BLaER1 treated with 17β-estradiol and CSF1 and Interleukin-3, amounts not matched to agents 10 nM and 100 nM (cell line): Measurements from ENCODE around the gene KCNQ2.

Source experiments
- H3K27ac ChIP-seq, 11 experiments: shearing (Covaris generic); formaldehyde crosslinking; 2 replicates each; pipeline ENCODE4 v1.8.1; 2022
- H3K27me3 ChIP-seq, 11 experiments: shearing (Covaris generic); formaldehyde crosslinking; 2 replicates each; pipeline ENCODE4 v1.8.1; 2022
- H3K36me3 ChIP-seq, 11 experiments: shearing (Covaris generic); formaldehyde crosslinking; 2 replicates each; pipeline ENCODE4 v1.8.1; 2022
- H3K4me1 ChIP-seq, 10 experiments: shearing (Covaris generic); formaldehyde crosslinking; 2 replicates each; pipeline ENCODE4 v1.8.1; 2022
- H3K4me2 ChIP-seq, 11 experiments: shearing (Covaris generic); formaldehyde crosslinking; 2 replicates each; pipeline ENCODE4 v1.8.1; 2022
- H3K4me3 ChIP-seq, 10 experiments: shearing (Covaris generic); formaldehyde crosslinking; 2 replicates each; pipeline ENCODE4 v1.8.1; 2022
- H3K9ac ChIP-seq, 11 experiments: shearing (Covaris generic); formaldehyde crosslinking; 2 replicates each; pipeline ENCODE4 v1.8.1; 2022
- H3K9me3 ChIP-seq, 11 experiments: shearing (Covaris generic); formaldehyde crosslinking; replicated peaks in 1 of 11; 2 replicates each; pipeline ENCODE4 v1.8.1; 2022
- H4K20me1 ChIP-seq, 11 experiments: shearing (Covaris generic); formaldehyde crosslinking; 2 replicates each; pipeline ENCODE4 v1.8.1; 2022
- Cebpa-rat ChIP-seq, 11 experiments: shearing (Covaris generic); IDR thresholded peaks; 2 replicates each; pipeline ENCODE4 v1.8.1; 2022

Gene KCNQ2

DNA sequence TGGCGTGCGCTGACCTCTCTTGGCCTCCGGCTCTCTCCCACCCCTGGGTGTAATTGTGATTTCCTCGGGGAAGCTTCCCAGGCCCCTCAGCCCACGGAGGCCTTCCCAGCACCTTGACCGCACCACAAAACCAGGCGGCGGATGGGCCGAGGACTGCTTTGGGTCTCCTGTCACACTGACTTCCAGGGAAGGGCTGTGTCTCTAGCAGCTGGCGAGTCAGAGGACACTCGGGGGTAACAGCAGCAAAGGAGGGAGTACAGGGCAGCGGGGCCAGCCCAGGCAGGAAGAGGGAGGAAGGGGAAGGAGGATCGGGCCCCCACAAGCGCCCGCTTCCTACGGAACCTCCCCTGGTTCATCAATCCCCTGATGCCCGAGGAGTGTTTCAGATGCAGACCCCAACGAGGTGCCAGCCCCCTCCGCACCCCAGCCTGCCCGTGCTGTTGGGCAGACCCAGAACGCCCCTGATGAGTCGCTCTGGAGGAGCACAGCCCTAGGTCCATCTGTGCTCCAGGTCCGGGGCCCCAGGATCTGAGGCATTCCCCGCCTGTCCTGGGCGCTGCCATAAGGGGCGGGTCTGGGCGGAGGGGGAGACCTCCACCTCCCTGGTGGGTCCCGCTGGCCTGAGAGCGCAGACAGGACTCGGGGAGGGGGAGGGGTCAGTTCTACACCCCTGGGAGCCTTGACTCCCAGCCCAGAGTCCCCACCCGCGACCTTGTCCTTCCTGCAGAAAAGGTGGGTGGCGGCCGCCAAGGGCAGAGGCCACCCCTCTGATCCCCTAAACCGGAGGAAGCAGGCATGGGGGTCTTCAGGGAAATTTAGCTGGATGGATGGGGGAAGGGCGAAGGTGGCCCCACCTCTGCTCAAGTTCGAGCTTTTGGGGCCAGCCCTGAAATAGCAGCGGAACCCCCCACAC, 112.3 kb downstream of the KCNQ2 start:
- TF ChIP-seq Cebpa-rat (IDR thresholded peaks at IDR 0.05) = no peak
- no peak overlapping the region for H3K9ac ChIP-seq
- no peak overlapping the region for H3K4me2 ChIP-seq
- H3K36me3 ChIP-seq = no peaks in the 10 kb centered on the region
- no peak overlapping the region for H3K4me3 ChIP-seq
- H3K9me3 ChIP-seq = no peaks in the 10 kb centered on the region
- H3K4me1 ChIP-seq = peaks cover 0 to 12% (median 10%) of the 10 kb centered on the region in 10 experiments; a peak in 9 of 20 replicates
- H4K20me1 ChIP-seq = peaks cover 0 to 70% (median 7%) of the 10 kb centered on the region in 11 experiments; a peak in 10 of 22 replicates
- H3K27me3 ChIP-seq = peaks cover 45 to 74% (median 57%) of the 10 kb centered on the region in 11 experiments
- no peak overlapping the region for H3K27ac ChIP-seq

DNA sequence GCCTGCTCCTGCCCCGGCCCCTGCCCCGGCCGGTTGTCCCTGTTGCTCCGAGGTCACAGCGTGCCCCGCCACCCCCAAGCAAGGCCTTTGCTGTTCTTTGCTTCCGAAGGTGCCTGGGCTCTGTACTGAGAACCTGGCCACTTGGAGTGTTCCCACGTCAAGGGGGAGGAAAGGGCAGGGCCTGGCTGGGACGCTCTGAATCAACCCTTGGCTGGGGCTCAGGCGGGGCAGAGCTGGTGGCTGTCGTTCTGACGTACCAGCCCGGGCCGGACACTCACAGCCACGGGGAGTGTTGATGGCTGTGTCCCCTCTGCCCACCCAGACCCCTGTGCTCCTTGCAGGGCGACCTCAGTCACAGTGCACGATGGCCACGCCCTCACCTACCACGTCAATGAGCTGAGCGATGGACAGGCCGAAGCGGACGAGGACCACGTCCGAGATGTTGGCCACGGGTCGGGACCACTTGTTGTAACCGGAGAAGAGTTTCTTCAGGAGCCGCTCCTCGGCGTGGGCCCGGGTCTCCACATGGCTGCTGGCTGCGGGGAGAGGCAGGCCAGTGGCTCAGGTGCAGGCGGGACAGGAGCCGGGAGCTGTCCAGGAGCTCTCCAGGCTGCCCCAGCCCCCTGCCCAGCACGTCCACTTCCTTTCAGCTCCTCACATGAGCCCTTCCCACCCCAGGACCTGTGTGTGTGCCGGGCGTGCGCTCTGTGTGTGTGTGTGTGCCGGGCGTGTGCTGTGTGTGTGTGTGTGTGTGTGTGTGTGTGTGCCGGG, 113.1 kb downstream of the KCNQ2 start:
- peaks cover 0 to 71% (median 7%) of the 10 kb centered on the region in 11 experiments; a peak in 10 of 22 replicates for H4K20me1 ChIP-seq
- H3K4me1 ChIP-seq = peaks cover 0 to 7% (median 5%) of the 10 kb centered on the region in 10 experiments; a peak in 6 of 20 replicates
- no peak overlapping the region for H3K4me2 ChIP-seq
- H3K9me3 ChIP-seq = no peaks in the 10 kb centered on the region
- H3K27ac ChIP-seq = no peak overlapping the region
- TF ChIP-seq Cebpa-rat (IDR thresholded peaks at IDR 0.05) = no peak
- no peak overlapping the region for H3K9ac ChIP-seq
- H3K27me3 ChIP-seq = peaks cover 45 to 72% (median 57%) of the 10 kb centered on the region in 11 experiments
- no peaks in the 10 kb centered on the region for H3K36me3 ChIP-seq
- no peak overlapping the region for H3K4me3 ChIP-seq

DNA sequence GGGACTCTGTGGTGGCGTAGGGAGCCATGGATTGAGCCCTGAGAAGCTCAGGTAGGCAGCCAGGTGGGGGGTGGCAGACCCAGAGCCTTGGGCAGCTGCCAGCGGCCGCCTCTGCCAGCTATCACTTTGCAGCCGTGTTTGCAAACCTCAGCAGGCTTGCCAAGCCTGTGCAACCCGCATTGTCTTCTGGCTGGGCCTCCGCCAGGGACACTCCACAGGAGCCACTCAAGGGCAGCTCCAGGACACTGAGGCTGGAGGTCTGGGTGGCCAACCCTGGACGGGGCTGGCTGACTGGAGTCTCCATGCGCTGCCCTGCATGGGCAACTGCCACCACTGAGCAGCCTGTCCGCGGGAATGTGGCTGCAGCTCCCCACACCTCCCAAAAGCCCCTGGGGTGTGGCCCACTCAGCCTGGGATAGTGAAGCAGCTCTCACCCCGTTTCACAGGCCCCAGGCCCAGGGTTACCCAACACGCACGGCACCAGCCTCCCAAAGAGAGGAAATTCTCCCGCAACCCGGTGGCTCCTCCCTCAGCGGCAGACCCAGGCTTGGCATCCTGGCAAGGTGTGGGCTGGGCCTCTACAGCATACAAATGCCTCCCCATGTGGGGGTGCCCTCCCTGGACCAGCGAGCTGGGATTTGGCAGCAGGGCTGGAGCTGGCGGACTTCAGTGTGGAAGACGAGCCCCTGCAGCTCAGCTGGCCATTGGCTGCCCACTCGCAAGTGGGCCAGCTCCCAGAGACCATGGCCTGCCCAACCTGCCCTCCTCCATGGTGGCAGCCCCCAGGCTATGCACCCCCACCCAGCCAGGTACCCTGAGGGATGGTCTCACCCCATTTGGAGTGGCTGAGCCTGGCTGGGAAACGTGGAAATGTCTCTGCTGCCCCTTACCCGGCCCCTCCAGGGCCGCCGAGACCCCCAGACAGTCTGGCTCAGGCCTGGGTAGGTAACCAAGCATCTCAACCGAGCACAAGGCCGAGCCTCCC, 114.2 kb downstream of the KCNQ2 start:
- Histone ChIP-seq H3K36me3 (no peaks in the 10 kb centered on the region), H3K27me3 (peaks cover 44 to 61% (median 53%) of the 10 kb centered on the region in 11 experiments), H3K27ac (no peak overlapping the region), H3K9me3 (no peaks in the 10 kb centered on the region), H3K9ac (no peak overlapping the region), H3K4me1 (peaks cover 0 to 7% (median 5%) of the 10 kb centered on the region in 10 experiments; a peak in 10 of 20 replicates), H3K4me2 (no peak overlapping the region), H3K4me3 (no peak overlapping the region), H4K20me1 (peaks cover 0 to 61% (median 7%) of the 10 kb centered on the region in 11 experiments; a peak in 10 of 22 replicates)
- no peak for TF ChIP-seq Cebpa-rat (IDR thresholded peaks at IDR 0.05)

DNA sequence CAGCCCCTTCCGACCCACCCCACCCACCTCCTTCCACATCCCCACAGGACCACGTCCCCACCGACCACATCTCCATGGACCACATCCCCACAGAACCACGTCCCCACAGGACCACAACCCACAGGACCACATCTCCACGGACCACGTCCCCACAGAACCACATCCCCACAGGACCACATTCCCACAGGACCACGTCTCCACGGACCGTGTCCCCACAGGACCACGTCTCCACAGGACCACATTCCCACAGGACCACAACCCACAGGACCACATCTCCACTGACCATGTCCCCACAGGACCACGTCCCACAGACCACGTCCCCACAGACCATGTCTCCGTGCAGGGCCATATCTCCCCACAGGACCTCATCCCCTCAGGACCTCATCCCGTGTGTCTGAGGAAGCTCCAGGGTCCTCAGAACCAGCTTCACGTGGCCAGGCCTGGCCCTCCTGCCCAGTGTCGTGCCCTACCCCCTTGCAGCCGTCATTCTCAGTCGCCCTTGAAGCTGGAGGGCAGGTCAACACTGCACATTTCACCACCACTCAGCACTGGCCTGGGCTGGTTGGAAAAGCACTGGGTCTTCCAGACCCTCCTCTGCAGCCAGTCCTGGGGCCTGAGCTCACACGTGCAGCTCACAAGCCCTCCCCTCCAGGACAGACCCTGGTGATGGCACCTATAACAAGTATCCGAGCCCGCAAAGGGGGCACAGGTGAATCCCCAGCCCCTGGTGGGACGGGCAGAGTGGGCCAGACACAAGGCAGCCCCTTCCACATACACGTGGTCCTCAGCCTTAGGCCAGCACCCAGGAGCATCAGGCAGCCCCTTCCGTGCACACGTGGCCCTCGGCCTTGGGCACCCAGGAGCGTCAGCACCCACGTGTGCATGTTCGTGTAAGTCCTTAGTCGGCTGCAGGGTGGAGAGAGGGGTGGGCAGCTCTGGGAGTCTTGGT, 115.2 kb downstream of the KCNQ2 start:
- no peak for TF ChIP-seq Cebpa-rat (IDR thresholded peaks at IDR 0.05)

DNA sequence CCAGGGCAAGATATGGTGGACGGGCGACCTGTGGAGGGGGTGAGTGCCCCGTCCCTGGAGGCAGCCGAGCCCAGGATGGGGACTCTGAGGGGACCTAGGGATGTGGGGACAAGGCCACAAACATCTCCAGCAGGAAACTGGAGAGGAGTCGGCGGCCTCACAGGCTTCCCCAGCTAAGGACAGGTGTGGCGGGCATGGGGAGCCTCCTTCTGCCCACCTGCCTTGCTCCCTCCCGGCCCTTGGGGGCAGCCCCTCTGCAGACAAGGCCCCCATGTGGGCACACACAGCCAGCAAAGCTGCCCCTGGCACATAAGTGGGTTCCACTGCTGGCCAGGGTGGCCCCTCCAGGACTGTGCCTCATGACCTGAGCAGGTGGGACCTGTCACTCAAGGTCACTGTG, 115.9 kb downstream of the KCNQ2 start:
- Histone ChIP-seq H3K27ac (no peak overlapping the region), H3K4me3 (no peak overlapping the region), H3K9ac (no peak overlapping the region), H3K9me3 (peaks cover 0 to 4% (median 0%) of the 10 kb centered on the region in 11 experiments; a peak in 6 of 22 replicates), H3K36me3 (no peaks in the 10 kb centered on the region), H3K4me1 (peaks cover 0 to 19% (median 16%) of the 10 kb centered on the region in 10 experiments; a peak in 15 of 20 replicates), H4K20me1 (peaks cover 0 to 49% (median 1%) of the 10 kb centered on the region in 11 experiments; a peak in 9 of 22 replicates), H3K4me2 (no peak overlapping the region), H3K27me3 (peaks cover 27 to 44% (median 35%) of the 10 kb centered on the region in 11 experiments)
- no peak for TF ChIP-seq Cebpa-rat (IDR thresholded peaks at IDR 0.05)

More for the DNA sequence above, 115.2 kb downstream of the KCNQ2 start:
- H3K9me3 ChIP-seq = no peaks in the 10 kb centered on the region
- peaks cover 0 to 56% (median 7%) of the 10 kb centered on the region in 11 experiments; a peak in 9 of 22 replicates for H4K20me1 ChIP-seq
- H3K9ac ChIP-seq = no peak overlapping the region
- no peak overlapping the region for H3K27ac ChIP-seq
- peaks cover 0 to 17% (median 15%) of the 10 kb centered on the region in 10 experiments; a peak in 15 of 20 replicates for H3K4me1 ChIP-seq
- peaks cover 34 to 51% (median 42%) of the 10 kb centered on the region in 11 experiments for H3K27me3 ChIP-seq
- no peak overlapping the region for H3K4me3 ChIP-seq
- H3K4me2 ChIP-seq = no peak overlapping the region
- H3K36me3 ChIP-seq = no peaks in the 10 kb centered on the region

DNA sequence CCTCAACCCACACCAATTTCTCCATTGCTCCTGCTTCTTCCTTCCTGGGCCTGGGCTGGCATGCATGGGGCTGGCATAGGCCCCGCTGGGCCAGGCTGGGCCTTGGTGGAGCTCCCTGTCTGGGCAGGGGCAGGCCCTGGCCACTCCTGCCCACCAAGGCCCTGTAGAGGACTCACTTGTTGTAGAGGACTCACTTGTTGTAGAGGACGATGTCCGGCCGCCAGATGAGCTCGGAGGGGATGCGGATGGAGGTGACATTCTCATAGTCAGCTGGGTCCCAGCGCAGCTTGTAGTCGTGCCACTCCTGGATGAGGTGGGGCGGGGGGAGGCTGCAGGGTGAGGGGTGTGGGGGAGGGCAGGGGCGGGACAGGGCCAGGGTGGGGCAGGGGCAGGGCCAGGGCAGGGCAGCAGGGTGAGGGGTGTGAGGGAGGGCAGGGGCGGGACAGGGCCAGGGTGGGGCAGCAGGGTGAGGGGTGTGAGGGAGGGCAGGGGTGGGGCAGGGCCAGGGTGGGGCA, 116.6 kb downstream of the KCNQ2 start:
- H3K9me3 ChIP-seq = peaks cover 0 to 10% (median 4%) of the 10 kb centered on the region in 11 experiments; a peak in 9 of 22 replicates
- no peak overlapping the region for H3K4me2 ChIP-seq

More for the DNA sequence above, 116.6 kb downstream of the KCNQ2 start:
- H3K4me3 ChIP-seq = no peak overlapping the region
- no peak overlapping the region for H3K27ac ChIP-seq
- no peak for TF ChIP-seq Cebpa-rat (IDR thresholded peaks at IDR 0.05)
- peaks cover 0 to 45% (median 0%) of the 10 kb centered on the region in 11 experiments; a peak in 9 of 22 replicates for H4K20me1 ChIP-seq
- H3K9ac ChIP-seq = no peak overlapping the region
- peaks cover 22 to 38% (median 30%) of the 10 kb centered on the region in 11 experiments for H3K27me3 ChIP-seq
- peaks cover 0 to 20% (median 15%) of the 10 kb centered on the region in 10 experiments; a peak in 15 of 20 replicates for H3K4me1 ChIP-seq
- no peaks in the 10 kb centered on the region for H3K36me3 ChIP-seq
